MCF 10A (cell line): ENCODE results near the gene GNB2. TPM values are rescaled to one million over a fixed set of nuclear protein-coding genes. Genes with fewer than 3 reads are reported as not detected.

Source experiments
- BruUV-seq: library from RNA; stranded (reverse); fragments of 400-500 nt; replicated peaks from 2 replicates; lab custom pipeline; 2021; lab: Mats Ljungman, UMichigan
- CTCF ChIA-PET: fragments of 300-600 bp; sonication (Branson Sonifier 250); formaldehyde crosslinking; extraction: SDS; loops from one replicate; lab custom pipeline; 2021; ENCODE audit warnings: antibody characterized with exemption, inconsistent platforms; lab: Yijun Ruan, JAX
- POLR2A ChIA-PET: fragments of 300-600, 350-650 bp; sonication (Branson Sonifier 250); formaldehyde crosslinking; extraction: SDS; loops from one replicate; lab custom pipeline; 2020; ENCODE audit warnings: antibody characterized with exemption, inconsistent platforms; lab: Yijun Ruan, JAX
- DNase-seq: peaks from one replicate; pipeline ENCODE4 v3.0.0-alpha.2; 2018; ENCODE audit not compliant: unreplicated experiment
- H3K27ac Mint-ChIP-seq: one replicate; pipeline ENCODE4 v1.8.0; 2022; ENCODE audit warnings: mild to moderate bottlenecking, low read depth, mixed read lengths; ENCODE audit not compliant: unreplicated experiment
- H3K27me3 Mint-ChIP-seq: one replicate; pipeline ENCODE4 v1.8.0; 2022; ENCODE audit warnings: mixed read lengths; ENCODE audit not compliant: insufficient read depth, unreplicated experiment
- H3K36me3 Mint-ChIP-seq: one replicate; pipeline ENCODE4 v1.8.0; 2022; ENCODE audit warnings: mild to moderate bottlenecking, moderate library complexity, mixed read lengths; ENCODE audit not compliant: insufficient read depth, unreplicated experiment
- H3K4me1 Mint-ChIP-seq: one replicate; pipeline ENCODE4 v1.8.0; 2022; ENCODE audit warnings: mixed read lengths; ENCODE audit not compliant: insufficient read depth, unreplicated experiment
- H3K4me3 Mint-ChIP-seq: one replicate; pipeline ENCODE4 v1.8.0; 2022; ENCODE audit warnings: mild to moderate bottlenecking, moderate library complexity, mixed read lengths; ENCODE audit not compliant: unreplicated experiment
- H3K9me3 Mint-ChIP-seq: one replicate; pipeline ENCODE4 v1.8.0; 2022; ENCODE audit warnings: mixed read lengths; ENCODE audit not compliant: unreplicated experiment
- intact Hi-C: fragments of 100-400 bp; cut with micrococcal nuclease; formaldehyde crosslinking; loops from 2 replicates; pipeline ENCODE4 v1.14.1; 2022
- total RNA-seq: library from RNA; stranded (reverse); gene quantifications from 2 replicates; pipeline ENCODE4 v1.2.3, GENCODE V29; 2022
- TF ChIP-seq, protein P1 (sequence below): fragments of 200-600 bp; IDR thresholded peaks from one replicate; pipeline ENCODE4 v1.8.0; 2022; ENCODE audit warnings: antibody characterized with exemption, mild to moderate bottlenecking; ENCODE audit not compliant: unreplicated experiment

The GNB2 gene
- total RNA-seq, 1 experiment from 2014 or later = 201 TPM

DNA sequence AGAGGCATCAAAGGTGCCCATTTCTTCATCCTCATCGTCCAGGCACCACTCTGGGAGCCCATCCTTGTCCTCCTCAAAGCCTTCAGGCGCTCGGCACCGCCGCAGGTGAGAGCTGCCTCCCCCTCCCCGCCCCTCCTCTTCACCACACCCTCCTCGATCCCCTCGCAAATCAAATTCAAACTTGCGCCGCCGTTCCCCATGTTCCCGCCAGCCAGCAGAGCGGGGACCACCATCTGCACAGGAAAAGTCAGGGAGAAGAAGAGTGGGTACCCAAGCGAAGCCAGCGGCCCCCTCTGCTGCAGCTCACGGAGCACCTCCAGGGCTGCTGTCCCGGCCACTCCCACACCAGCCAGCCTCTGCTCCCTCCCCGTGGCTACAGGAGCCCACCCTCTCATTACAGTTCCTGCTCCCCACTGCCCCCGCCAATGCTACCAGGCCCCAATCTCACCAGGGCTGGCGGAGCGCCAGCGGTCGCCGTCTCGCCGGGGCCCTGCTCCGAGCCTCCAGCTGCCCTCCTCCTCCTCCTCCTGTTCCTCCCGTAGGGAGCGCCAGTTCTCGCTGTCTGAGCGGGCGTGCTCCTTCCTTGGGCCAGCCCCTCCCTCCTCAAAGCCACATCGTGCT is 12.8 kb downstream of the GNB2 start:
- DNase-seq = no peak
- peaks cover 49% of the 10 kb centered on the region for H3K36me3 Mint-ChIP-seq
- CTCF ChIA-PET = interaction anchor here (1.0 kb wide), 1 partner anchor 100 kb away, joined by 3 read pairs; no protein-coding TSS in a partner anchor
- H3K4me3 Mint-ChIP-seq = no peak overlapping the region
- TF ChIP-seq, protein P1, sequence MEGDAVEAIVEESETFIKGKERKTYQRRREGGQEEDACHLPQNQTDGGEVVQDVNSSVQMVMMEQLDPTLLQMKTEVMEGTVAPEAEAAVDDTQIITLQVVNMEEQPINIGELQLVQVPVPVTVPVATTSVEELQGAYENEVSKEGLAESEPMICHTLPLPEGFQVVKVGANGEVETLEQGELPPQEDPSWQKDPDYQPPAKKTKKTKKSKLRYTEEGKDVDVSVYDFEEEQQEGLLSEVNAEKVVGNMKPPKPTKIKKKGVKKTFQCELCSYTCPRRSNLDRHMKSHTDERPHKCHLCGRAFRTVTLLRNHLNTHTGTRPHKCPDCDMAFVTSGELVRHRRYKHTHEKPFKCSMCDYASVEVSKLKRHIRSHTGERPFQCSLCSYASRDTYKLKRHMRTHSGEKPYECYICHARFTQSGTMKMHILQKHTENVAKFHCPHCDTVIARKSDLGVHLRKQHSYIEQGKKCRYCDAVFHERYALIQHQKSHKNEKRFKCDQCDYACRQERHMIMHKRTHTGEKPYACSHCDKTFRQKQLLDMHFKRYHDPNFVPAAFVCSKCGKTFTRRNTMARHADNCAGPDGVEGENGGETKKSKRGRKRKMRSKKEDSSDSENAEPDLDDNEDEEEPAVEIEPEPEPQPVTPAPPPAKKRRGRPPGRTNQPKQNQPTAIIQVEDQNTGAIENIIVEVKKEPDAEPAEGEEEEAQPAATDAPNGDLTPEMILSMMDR = no peak
- intact Hi-C loops = no loop called here
- H3K27me3 Mint-ChIP-seq = no peaks in the 10 kb centered on the region
- no peaks in the 10 kb centered on the region for H3K9me3 Mint-ChIP-seq
- POLR2A ChIA-PET = no interaction called here
- H3K27ac Mint-ChIP-seq = no peak overlapping the region
- BruUV-seq = no TSS peak
- peaks cover under 1% of the 10 kb centered on the region for H3K4me1 Mint-ChIP-seq

DNA sequence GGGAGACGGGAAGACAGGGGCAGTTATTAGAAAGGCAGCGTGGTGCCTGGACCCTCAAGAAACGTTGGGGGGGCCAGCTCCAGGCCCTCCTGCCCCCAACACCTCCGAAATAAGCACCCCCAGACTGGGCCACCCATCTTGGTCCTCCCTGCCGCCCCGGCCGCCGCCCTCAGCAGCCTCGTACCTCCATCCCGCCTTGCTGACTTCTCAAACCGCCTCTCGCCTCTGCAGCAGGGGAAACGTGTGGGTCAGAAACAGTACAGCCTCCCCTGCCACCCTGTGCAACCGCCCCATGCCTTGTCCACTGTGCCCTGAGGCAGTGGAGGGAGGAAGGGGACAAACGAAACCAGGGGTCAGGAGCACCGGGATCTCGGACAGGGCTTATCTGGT is 13.3 kb downstream of the GNB2 start:
- peaks cover 5% of the 10 kb centered on the region for H3K4me1 Mint-ChIP-seq
- H3K27me3 Mint-ChIP-seq = no peaks in the 10 kb centered on the region
- ChIA-PET POLR2A (no interaction called here), CTCF (interaction anchor here (1.0 kb wide), 1 partner anchor 100 kb away, joined by 3 read pairs; no protein-coding TSS in a partner anchor)
- H3K4me3 Mint-ChIP-seq = no peak overlapping the region
- DNase-seq = no peak
- intact Hi-C loops = no loop called here
- H3K9me3 Mint-ChIP-seq = no peaks in the 10 kb centered on the region
- TF ChIP-seq, protein P1 = no peak
- H3K36me3 Mint-ChIP-seq = peaks cover 50% of the 10 kb centered on the region
- H3K27ac Mint-ChIP-seq = no peak overlapping the region
- BruUV-seq = no TSS peak

DNA sequence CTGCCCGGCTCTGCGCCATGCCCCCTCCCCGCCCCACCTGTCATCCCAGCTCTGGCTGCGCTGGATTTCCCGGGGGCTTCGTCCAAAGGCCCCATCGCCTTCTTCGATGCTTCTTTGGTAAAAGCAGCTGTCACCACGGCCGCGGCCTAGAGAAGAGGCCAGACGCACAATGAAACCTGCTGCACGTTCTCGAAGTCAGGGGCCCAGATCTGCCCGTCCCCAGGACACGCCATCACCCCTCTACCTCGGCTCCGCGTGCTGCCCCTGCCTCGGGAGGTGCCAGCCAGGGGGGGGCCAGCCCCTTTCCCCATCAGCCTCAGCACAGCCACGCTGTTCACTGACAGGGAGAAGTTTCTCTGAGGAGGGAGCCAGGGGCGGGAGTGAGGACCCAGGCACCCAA is 13.7 kb downstream of the GNB2 start:
- Mint-ChIP-seq H3K4me1 (peaks cover 10% of the 10 kb centered on the region), H3K36me3 (peaks cover 54% of the 10 kb centered on the region), H3K9me3 (no peaks in the 10 kb centered on the region), H3K27ac (no peak overlapping the region), H3K27me3 (no peaks in the 10 kb centered on the region), H3K4me3 (no peak overlapping the region)
- ChIA-PET POLR2A (no interaction called here), CTCF (no interaction called here)
- BruUV-seq = no TSS peak
- TF ChIP-seq, protein P1 = no peak
- intact Hi-C loops = no loop called here
- DNase-seq = no peak

DNA sequence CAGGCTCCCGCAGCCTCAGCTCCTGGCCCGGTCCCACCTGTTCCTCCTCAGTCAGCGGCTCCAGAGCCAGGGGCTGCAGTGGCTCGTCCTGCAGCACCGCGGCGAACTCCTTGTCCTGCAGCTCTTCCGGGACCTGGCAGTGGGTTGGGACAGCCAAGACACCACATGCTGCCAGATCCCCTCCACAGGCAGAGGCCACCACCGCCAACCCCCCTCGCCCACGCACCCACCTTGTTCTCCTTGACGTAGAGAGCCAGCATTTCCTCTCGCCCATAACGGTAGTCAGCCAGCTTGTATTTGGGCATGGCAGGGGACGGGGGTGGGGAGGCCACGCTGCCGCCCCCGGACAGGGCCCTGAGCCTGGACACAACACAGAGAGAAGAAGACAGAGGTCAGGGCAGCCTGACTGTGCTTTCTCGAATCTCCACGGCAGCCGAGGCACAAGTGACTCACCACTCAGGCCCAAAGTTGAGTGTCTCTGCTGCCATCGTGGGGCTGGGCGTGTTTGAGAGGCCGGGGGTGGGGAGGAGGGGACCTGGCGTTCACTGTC is 14.3 kb downstream of the GNB2 start:
- Mint-ChIP-seq H3K4me3 (no peak overlapping the region), H3K9me3 (no peaks in the 10 kb centered on the region), H3K27ac (no peak overlapping the region), H3K4me1 (peaks cover 15% of the 10 kb centered on the region), H3K36me3 (peaks cover 56% of the 10 kb centered on the region), H3K27me3 (no peaks in the 10 kb centered on the region)
- TF ChIP-seq, protein P1 = no peak
- no peak for DNase-seq
- ChIA-PET POLR2A (no interaction called here), CTCF (interaction anchor here (0.7 to 6.0 kb wide), 2 partner anchors 126 to 193 kb away, joined by 3 to 87 read pairs; no protein-coding TSS in a partner anchor)
- intact Hi-C loops = no loop called here
- BruUV-seq = no TSS peak
